Measurements from ENCODE around the gene PACRG.

Gene PACRG

GRCh38 chr6:162940426-162940825 lies 212.7 kb downstream of the PACRG start:
- no peak for DNase-seq (ENCODE audit: low spot score)
- TF ChIP-seq CTCF (IDR thresholded peaks at IDR 0.05), result no peak
- Histone ChIP-seq H3K27ac (no peak overlapping the region), H3K4me3 (no peak overlapping the region)

GRCh38 chr6:162941128-162941527 lies 213.4 kb downstream of the PACRG start:
- TF ChIP-seq CTCF (IDR thresholded peaks at IDR 0.05), result no peak
- Histone ChIP-seq H3K4me3 (no peak overlapping the region), H3K27ac (no peak overlapping the region)
- no peak for DNase-seq (ENCODE audit: low spot score)

- no peak for DNase-seq (ENCODE audit: low spot score)
- Histone ChIP-seq H3K4me3 (no peak overlapping the region), H3K27ac (no peak overlapping the region)
- TF ChIP-seq CTCF (IDR thresholded peaks at IDR 0.05), result no peak
Measured at GRCh38 chr6:162942866-162943265, 215.1 kb downstream of the PACRG start.

- no peak for TF ChIP-seq CTCF (IDR thresholded peaks at IDR 0.05)
- DNase-seq (ENCODE audit: low spot score), result no peak
- no peak overlapping the region for H3K4me3 ChIP-seq
- H3K27ac ChIP-seq, result no peak overlapping the region
Measured at GRCh38 chr6:162943369-162943768, 215.6 kb downstream of the PACRG start.

GRCh38 chr6:162951164-162951743 lies 223.5 kb downstream of the PACRG start:
- TF ChIP-seq CTCF (IDR thresholded peaks at IDR 0.05), result no peak
- H3K4me3 ChIP-seq, result no peak overlapping the region
- DNase-seq (ENCODE audit: low spot score), result no peak
- H3K27ac ChIP-seq, result no peak overlapping the region

- no peak for DNase-seq (ENCODE audit: low spot score)
- no peak overlapping the region for H3K27ac ChIP-seq
- no peak overlapping the region for H3K4me3 ChIP-seq
- no peak for TF ChIP-seq CTCF (IDR thresholded peaks at IDR 0.05)
Measured at GRCh38 chr6:162952423-162952822, 224.6 kb downstream of the PACRG start.

GRCh38 chr6:162957062-162957461 lies 229.3 kb downstream of the PACRG start:
- Histone ChIP-seq H3K4me3 (no peak overlapping the region), H3K27ac (no peak overlapping the region)
- no peak for DNase-seq (ENCODE audit: low spot score)
- no peak for TF ChIP-seq CTCF (IDR thresholded peaks at IDR 0.05)
